GM12891 (cell line): Measurements from ENCODE around the gene DOCK2.

Source experiments
- DNase-seq: peaks from one replicate; pipeline ENCODE4 v3.0.0; 2011; ENCODE audit warnings: low spot score; ENCODE audit not compliant: insufficient read length
- FAIRE-seq: peaks from 2 replicates; lab custom pipeline; 2011; peaks lifted over from hg19 to GRCh38; lab: Jason Lieb, UNC
- PAX5 ChIP-seq: IDR thresholded peaks from 2 replicates; pipeline ENCODE4 v1.6.1; 2011; ENCODE audit warnings: low read length, moderate library complexity, mild to moderate bottlenecking; ENCODE audit not compliant: insufficient read depth, severe bottlenecking
- POLR2A ChIP-seq: IDR thresholded peaks from 2 replicates; pipeline ENCODE4 v1.6.1; 2011; ENCODE audit warnings: low read depth, low read length, control low read depth
- POLR2AphosphoS5 ChIP-seq: IDR thresholded peaks from 2 replicates; pipeline ENCODE4 v1.6.1; 2011; ENCODE audit warnings: low read depth, low read length, control low read depth
- POU2F2 ChIP-seq: IDR thresholded peaks from 2 replicates; pipeline ENCODE4 v1.6.1; 2011; ENCODE audit warnings: low read depth, mild to moderate bottlenecking, control low read depth, low read length, moderate library complexity
- SPI1 ChIP-seq: IDR thresholded peaks from 2 replicates; pipeline ENCODE4 v1.6.1; 2011; ENCODE audit warnings: low read depth, low read length, control low read depth
- TAF1 ChIP-seq: IDR thresholded peaks from 2 replicates; pipeline ENCODE4 v1.6.1; 2011; ENCODE audit warnings: low read depth, low read length, control low read depth

DOCK2 gene

GRCh38 chr5:170057311-170057710 lies 420.2 kb downstream of the DOCK2 start:
- no peak for DNase-seq
- TF ChIP-seq TAF1 (no peak), PAX5 (no peak), POLR2A (no peak), POLR2AphosphoS5 (no peak)
- FAIRE-seq = no peak

- TF ChIP-seq SPI1 (no peak), PAX5 (no peak), TAF1 (no peak), POU2F2 (no peak), POLR2AphosphoS5 (no peak), POLR2A (no peak)
- FAIRE-seq (no peak), DNase-seq (no peak)
Observed at GRCh38 chr5:170059221-170059620, 422.1 kb downstream of the DOCK2 start.

GRCh38 chr5:170067152-170067551 lies 430.1 kb downstream of the DOCK2 start:
- DNase-seq (no peak), FAIRE-seq (peak; percentile 5)
- TF ChIP-seq TAF1 = no peak
- TF ChIP-seq SPI1 = no peak
- TF ChIP-seq POLR2A = no peak
- no peak for TF ChIP-seq PAX5
- no peak for TF ChIP-seq POU2F2
- TF ChIP-seq POLR2AphosphoS5 = no peak

GRCh38 chr5:170067574-170068170 lies 430.6 kb downstream of the DOCK2 start:
- DNase-seq = no peak
- no peak for FAIRE-seq

GRCh38 chr5:170069512-170069911 lies 432.4 kb downstream of the DOCK2 start:
- FAIRE-seq = no peak
- no peak for TF ChIP-seq SPI1
- TF ChIP-seq TAF1 = no peak
- no peak for TF ChIP-seq POLR2A
- no peak for TF ChIP-seq POU2F2
- no peak for TF ChIP-seq POLR2AphosphoS5
- no peak for TF ChIP-seq PAX5

More at GRCh38 chr5:170067574-170068170, 430.6 kb downstream of the DOCK2 start:
- TF ChIP-seq PAX5 = no peak

GRCh38 chr5:170070556-170071412 lies 433.7 kb downstream of the DOCK2 start:
- TF ChIP-seq PAX5 = no peak
- no peak for DNase-seq
- no peak for FAIRE-seq

More at GRCh38 chr5:170069512-170069911, 432.4 kb downstream of the DOCK2 start:
- no peak for DNase-seq

- DNase-seq = no peak
- TF ChIP-seq TAF1 = no peak
- no peak for TF ChIP-seq PAX5
- no peak for TF ChIP-seq POLR2AphosphoS5
- TF ChIP-seq POLR2A = no peak
- TF ChIP-seq SPI1 = no peak
- no peak for TF ChIP-seq POU2F2
- no peak for FAIRE-seq
Observed at GRCh38 chr5:170071748-170072147, 434.7 kb downstream of the DOCK2 start.

GRCh38 chr5:170075696-170076095 lies 438.6 kb downstream of the DOCK2 start:
- TF ChIP-seq POU2F2 (no peak), POLR2AphosphoS5 (no peak), TAF1 (no peak), SPI1 (no peak), POLR2A (no peak), PAX5 (no peak)
- DNase-seq (no peak), FAIRE-seq (no peak)

GRCh38 chr5:170076211-170076610 lies 439.1 kb downstream of the DOCK2 start:
- TF ChIP-seq PAX5 = no peak
- no peak for TF ChIP-seq TAF1
- TF ChIP-seq POLR2A = no peak
- TF ChIP-seq POU2F2 = no peak
- no peak for TF ChIP-seq SPI1
- TF ChIP-seq POLR2AphosphoS5 = no peak
- FAIRE-seq = no peak
- no peak for DNase-seq
